ENCODE measurements around the gene TUT1. TPM values are rescaled to one million over a fixed set of nuclear protein-coding genes. Genes with fewer than 3 reads are reported as not detected.
"Not testable (repeated sequence)": the region's sequence is repeated elsewhere in the genome, so short reads cannot be mapped to it uniquely, and the experiment has no call there.

The TUT1 gene
- total RNA-seq, 1 experiment from 2014 or later = 26.0 TPM

DNA sequence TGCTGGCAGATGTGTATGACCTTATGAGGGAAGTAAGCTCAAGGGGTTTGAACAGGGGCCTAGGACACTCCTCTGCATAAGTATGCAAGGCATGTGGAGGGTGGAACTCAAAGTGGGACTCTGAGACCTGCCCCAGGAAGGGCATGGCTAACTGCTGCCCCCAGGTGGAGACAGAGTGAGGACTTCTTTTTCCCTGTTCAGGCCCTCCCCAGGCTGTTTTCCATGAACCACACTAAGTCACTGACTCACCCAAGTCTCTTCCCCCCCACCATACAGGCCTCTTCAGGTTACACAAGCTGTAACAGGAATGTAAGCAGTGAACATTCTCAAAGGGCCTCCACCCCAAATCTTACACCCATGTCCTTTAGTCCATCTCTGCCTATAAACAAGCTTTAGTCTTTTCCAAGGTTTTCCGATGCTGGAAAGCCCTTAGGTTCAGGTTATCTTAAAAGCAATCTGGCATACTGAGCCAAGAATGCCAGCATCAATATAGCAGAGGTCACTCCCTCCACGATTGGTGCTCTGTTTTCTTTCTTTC lies 30.7 kb downstream of the TUT1 start:
- CTCF ChIA-PET = interaction anchor here (0.5 to 6.9 kb wide), 32 partner anchors 9 to 1121 kb away, joined by 3 to 225 read pairs (median 4); partner anchors contain the start of genes AHNAK, RTN3 and TUT1
- Mint-ChIP-seq H3K9me3 (ENCODE audit: unreplicated experiment) (no peaks in the 10 kb centered on the region), H3K27ac (ENCODE audit: low read depth, unreplicated experiment) (peak overlapping the region; percentile 72), H3K36me3 (ENCODE audit: insufficient read depth, unreplicated experiment) (peaks cover 90% of the 10 kb centered on the region), H3K4me1 (ENCODE audit: insufficient read depth, unreplicated experiment) (peaks cover 46% of the 10 kb centered on the region), H3K4me3 (ENCODE audit: unreplicated experiment) (peak overlapping the region; percentile 54), H3K27me3 (ENCODE audit: insufficient read depth, unreplicated experiment) (no peaks in the 10 kb centered on the region)
- POLR2A ChIA-PET = interaction anchor here (0.5 to 13.5 kb wide), 33 partner anchors 8 to 321 kb away, joined by 3 to 599 read pairs (median 6); partner anchors contain the start of genes AHNAK, C11orf98, CSKMT and EEF1G
- peak; percentile 98 for DNase-seq (ENCODE audit: unreplicated experiment)
- intact Hi-C loops (cut with micrococcal nuclease) = loop anchor here (1.0 kb wide), 5 partner anchors 12 to 165 kb away; no protein-coding TSS in a partner anchor
- no TSS peak for BruUV-seq (replicated peaks)
- TF ChIP-seq, protein P1, sequence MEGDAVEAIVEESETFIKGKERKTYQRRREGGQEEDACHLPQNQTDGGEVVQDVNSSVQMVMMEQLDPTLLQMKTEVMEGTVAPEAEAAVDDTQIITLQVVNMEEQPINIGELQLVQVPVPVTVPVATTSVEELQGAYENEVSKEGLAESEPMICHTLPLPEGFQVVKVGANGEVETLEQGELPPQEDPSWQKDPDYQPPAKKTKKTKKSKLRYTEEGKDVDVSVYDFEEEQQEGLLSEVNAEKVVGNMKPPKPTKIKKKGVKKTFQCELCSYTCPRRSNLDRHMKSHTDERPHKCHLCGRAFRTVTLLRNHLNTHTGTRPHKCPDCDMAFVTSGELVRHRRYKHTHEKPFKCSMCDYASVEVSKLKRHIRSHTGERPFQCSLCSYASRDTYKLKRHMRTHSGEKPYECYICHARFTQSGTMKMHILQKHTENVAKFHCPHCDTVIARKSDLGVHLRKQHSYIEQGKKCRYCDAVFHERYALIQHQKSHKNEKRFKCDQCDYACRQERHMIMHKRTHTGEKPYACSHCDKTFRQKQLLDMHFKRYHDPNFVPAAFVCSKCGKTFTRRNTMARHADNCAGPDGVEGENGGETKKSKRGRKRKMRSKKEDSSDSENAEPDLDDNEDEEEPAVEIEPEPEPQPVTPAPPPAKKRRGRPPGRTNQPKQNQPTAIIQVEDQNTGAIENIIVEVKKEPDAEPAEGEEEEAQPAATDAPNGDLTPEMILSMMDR (IDR thresholded peaks at IDR 0.05; ENCODE audit: unreplicated experiment) = peak; percentile 86

DNA sequence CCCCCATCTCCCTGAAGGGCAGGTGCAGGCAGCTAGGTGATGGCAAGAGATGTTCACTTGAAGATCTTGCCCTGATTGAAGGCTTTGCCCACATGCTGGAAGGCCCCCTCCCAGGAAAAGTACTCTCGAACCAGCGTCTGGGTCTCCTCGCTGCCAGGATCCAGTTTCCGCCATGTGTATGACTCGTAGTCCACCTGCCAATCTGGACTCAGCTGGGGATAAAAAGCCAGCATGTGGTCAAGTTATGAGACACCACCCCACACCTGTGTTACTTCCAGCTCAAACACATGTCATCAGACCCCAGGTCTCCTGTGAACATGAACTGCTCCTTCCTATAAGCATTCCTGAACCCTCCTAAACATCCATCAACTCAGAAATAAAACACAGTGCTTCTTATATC lies 31.7 kb downstream of the TUT1 start:
- not testable (repeated sequence) for H3K4me3 Mint-ChIP-seq (ENCODE audit: unreplicated experiment)
- BruUV-seq (replicated peaks) = TSS peak; percentile 100
- H3K27ac Mint-ChIP-seq (ENCODE audit: low read depth, unreplicated experiment) = peak overlapping the region; percentile 72

DNA sequence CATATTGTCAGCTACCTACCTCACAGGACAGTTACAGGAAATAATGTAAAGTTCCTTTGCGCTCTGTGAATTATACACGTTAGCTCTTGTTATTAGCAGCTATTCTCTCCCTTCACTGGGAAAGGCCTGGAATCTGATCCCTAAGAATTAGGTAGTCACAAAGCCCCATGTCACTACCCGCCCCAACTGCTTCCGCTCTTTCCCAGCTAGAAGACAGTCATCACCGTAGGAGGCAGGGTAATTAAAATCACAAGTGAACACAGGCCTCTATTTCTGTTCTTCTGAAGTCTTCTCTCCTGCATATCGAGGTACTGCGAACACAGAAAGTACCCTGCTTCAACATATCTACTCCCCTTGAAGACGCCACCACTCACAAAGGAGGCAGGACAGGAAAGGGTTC lies 32.1 kb downstream of the TUT1 start:
- no TSS peak for BruUV-seq (replicated peaks)
- Mint-ChIP-seq H3K36me3 (ENCODE audit: insufficient read depth, unreplicated experiment) (peaks cover 75% of the 10 kb centered on the region), H3K27ac (ENCODE audit: low read depth, unreplicated experiment) (peak overlapping the region; percentile 72), H3K27me3 (ENCODE audit: insufficient read depth, unreplicated experiment) (no peaks in the 10 kb centered on the region), H3K9me3 (ENCODE audit: unreplicated experiment) (no peaks in the 10 kb centered on the region), H3K4me3 (ENCODE audit: unreplicated experiment) (no peak overlapping the region), H3K4me1 (ENCODE audit: insufficient read depth, unreplicated experiment) (peaks cover 55% of the 10 kb centered on the region)
- ChIA-PET CTCF (interaction anchor here (0.6 to 6.9 kb wide), 13 partner anchors 11 to 227 kb away, joined by 3 to 225 read pairs (median 4); partner anchors contain the start of gene AHNAK), POLR2A (interaction anchor here (0.6 to 13.5 kb wide), 10 partner anchors 9 to 297 kb away, joined by 3 to 599 read pairs (median 12); partner anchors contain the start of genes AHNAK, LBHD1, TUT1 and UQCC3)
- intact Hi-C loops (cut with micrococcal nuclease) = no loop called here
- no peak for DNase-seq (ENCODE audit: unreplicated experiment)
- TF ChIP-seq, protein P1 (IDR thresholded peaks at IDR 0.05; ENCODE audit: unreplicated experiment) = no peak

More for the DNA sequence above, 31.7 kb downstream of the TUT1 start:
- Mint-ChIP-seq H3K36me3 (ENCODE audit: insufficient read depth, unreplicated experiment) (peaks cover 79% of the 10 kb centered on the region), H3K4me1 (ENCODE audit: insufficient read depth, unreplicated experiment) (peaks cover 50% of the 10 kb centered on the region)
- not testable (repeated sequence) for DNase-seq (ENCODE audit: unreplicated experiment); H3K27me3 Mint-ChIP-seq (ENCODE audit: insufficient read depth, unreplicated experiment); H3K9me3 Mint-ChIP-seq (ENCODE audit: unreplicated experiment)
- intact Hi-C loops (cut with micrococcal nuclease) = loop anchor here (1.0 kb wide), 5 partner anchors 11 to 164 kb away; no protein-coding TSS in a partner anchor
- POLR2A ChIA-PET = interaction anchor here (1.0 to 13.5 kb wide), 16 partner anchors 9 to 322 kb away, joined by 3 to 599 read pairs (median 10); partner anchors contain the start of genes AHNAK, EEF1G, LBHD1 and SLC3A2
- CTCF ChIA-PET = interaction anchor here (0.6 to 6.9 kb wide), 15 partner anchors 11 to 1109 kb away, joined by 3 to 225 read pairs (median 5); partner anchors contain the start of gene AHNAK

- DNase-seq (ENCODE audit: unreplicated experiment) = no peak
- intact Hi-C loops (cut with micrococcal nuclease) = no loop called here
- Mint-ChIP-seq H3K27ac (ENCODE audit: low read depth, unreplicated experiment) (no peak overlapping the region), H3K36me3 (ENCODE audit: insufficient read depth, unreplicated experiment) (peaks cover 70% of the 10 kb centered on the region), H3K4me3 (ENCODE audit: unreplicated experiment) (no peak overlapping the region), H3K27me3 (ENCODE audit: insufficient read depth, unreplicated experiment) (no peaks in the 10 kb centered on the region), H3K9me3 (ENCODE audit: unreplicated experiment) (no peaks in the 10 kb centered on the region), H3K4me1 (ENCODE audit: insufficient read depth, unreplicated experiment) (peaks cover 60% of the 10 kb centered on the region)
- ChIA-PET CTCF (interaction anchor here (0.7 to 6.9 kb wide), 11 partner anchors 16 to 227 kb away, joined by 3 to 225 read pairs (median 4); partner anchors contain the start of gene AHNAK), POLR2A (interaction anchor here (0.6 to 13.5 kb wide), 6 partner anchors 13 to 164 kb away, joined by 3 to 599 read pairs (median 18); partner anchors contain the start of genes AHNAK and TUT1)
- TF ChIP-seq, protein P1 (IDR thresholded peaks at IDR 0.05; ENCODE audit: unreplicated experiment) = no peak
- no TSS peak for BruUV-seq (replicated peaks)
Observed at GRCh38 chr11:62558669-62559068, 32.7 kb downstream of the TUT1 start.

Data from MCF 10A (cell line).